NCI-H187 (cell line): ENCODE data around the gene SF3B6.
"Not testable (repeated sequence)": the region's sequence is repeated elsewhere in the genome, so short reads cannot be mapped to it uniquely, and the experiment has no call there.

ENCODE experiments used
- DNase-seq, 2 experiments: peaks; one replicate each; lab custom pipeline; 2025; lab: John Stamatoyannopoulos, UW

Gene SF3B6

DNA sequence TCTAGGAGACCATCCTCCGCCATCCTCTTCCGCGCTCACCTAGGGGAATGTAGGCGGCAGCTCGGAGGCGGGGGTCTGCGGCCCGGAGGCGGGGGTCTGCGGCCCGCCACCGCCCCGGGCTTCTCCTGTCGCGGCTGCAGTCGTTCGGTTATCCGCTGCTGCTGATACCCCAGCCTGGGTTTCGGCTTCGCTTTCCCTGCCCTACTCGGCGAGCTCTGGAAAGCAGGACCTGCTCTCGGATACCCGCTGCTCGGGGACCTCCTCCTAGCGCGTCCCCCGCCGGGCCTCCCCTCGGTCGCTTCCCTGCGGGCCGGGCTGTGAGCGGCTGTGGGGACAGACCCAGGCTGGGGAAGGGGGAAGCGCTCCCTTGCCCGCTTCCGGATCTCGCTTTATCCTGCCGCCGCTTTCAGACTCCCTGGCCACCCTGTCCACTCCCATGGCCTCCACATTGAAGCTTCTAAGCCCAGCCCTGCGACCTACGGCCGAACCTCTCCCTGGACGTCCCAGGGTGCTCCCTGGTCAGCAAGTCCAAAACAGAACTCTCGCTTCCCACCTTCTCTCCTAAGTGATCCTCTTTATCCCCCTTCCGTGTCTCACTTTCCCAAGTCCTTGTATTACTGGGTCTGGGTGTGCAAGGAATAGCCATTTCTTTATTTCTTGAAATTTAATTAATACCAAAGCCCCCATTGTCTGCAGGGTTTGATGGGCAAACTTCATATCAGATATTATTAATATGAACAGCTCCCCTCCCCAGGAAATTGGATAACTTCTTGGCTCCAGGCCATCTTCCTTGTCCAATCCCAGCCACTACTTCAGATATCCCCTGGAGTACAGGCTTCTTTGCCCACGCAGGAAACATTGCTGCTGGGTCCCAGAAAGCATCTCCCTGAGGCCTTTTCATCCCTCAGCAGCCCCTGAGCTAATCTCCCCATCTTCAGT is 25.8 kb downstream of the SF3B6 start:
- DNase-seq = no peak

DNA sequence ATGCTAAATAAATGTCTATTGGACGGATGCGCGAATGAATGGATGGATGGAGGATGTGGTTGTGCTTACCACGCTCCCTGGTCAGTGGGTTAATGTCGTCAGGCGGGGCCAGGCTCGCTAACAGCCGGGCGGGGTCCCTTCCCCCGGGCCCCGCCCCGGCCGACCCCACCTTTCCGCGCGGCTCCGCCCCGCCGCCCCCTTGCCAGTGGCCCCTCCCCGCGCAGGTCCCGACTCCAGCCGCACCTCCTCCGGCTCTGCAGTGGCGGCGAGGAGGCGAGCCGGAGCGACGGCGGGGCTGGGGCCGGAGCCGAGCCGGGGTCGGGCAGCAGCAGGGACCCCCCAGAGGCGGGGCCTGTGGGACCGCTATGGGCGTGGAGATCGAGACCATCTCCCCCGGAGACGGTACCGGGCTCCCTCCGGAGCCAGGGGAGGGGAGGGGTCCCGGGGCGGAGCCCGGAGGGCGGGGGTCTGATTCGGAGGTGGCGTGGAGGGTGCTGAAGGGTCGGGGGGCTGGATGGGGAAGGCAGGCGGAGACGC is 26.6 kb downstream of the SF3B6 start, which contains the start of gene FKBP1B:
TSS of gene FKBP1B (plus strand) at position 257 of the 537 bp plus-strand sequence. CDS start at position 366, 109 bp downstream.
- no peak for DNase-seq

DNA sequence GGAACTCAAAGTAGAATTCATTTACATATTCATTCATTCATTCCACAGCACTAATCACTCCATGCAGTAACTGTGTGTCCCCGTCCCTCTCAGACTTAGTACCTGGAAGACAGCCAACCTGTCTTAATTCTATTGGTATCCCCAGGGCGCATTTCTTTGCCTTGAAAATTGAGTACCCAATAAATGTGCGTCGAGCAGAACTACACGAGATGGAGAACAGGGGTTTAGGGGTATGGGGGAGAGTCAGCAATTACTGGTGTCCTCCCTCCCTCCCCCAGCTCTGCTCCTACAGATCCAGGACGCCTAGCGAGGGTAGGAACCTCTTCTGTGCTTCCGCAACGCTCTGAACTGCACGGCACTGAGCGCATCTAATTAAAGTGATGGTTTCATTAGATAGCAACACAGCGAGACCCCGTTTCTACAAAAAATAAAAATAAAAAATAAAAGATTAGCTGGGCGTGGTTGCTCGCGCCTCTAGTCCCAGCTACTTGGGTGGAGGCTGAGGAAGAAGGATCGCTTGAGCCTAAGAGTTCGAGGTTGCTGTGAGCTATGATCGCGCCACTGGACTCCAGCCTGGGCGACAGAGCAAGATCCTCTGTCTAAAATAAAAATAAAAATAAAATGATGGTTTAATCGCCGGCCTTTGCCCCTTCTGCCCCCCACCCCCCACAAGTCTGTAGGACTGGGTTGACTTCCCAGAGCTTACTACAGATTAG is 27.2 kb downstream of the SF3B6 start:
- no peak for DNase-seq

DNA sequence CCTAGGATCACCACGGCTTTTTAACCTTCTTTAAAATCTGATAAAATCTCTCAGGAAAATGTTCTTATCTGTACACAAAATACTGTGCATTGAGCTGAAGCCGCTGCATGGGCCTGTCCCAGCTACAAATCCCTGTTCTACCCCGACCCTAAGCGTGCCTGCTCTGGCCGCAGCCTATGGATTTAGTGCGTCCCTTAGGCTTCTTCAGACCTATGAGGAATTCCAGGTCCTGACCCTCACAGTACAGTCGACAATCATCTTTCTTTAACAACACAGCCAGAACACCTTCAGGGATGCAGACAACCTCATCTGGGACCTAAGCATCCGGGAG is 28.5 kb downstream of the SF3B6 start:
- no peak for DNase-seq

DNA sequence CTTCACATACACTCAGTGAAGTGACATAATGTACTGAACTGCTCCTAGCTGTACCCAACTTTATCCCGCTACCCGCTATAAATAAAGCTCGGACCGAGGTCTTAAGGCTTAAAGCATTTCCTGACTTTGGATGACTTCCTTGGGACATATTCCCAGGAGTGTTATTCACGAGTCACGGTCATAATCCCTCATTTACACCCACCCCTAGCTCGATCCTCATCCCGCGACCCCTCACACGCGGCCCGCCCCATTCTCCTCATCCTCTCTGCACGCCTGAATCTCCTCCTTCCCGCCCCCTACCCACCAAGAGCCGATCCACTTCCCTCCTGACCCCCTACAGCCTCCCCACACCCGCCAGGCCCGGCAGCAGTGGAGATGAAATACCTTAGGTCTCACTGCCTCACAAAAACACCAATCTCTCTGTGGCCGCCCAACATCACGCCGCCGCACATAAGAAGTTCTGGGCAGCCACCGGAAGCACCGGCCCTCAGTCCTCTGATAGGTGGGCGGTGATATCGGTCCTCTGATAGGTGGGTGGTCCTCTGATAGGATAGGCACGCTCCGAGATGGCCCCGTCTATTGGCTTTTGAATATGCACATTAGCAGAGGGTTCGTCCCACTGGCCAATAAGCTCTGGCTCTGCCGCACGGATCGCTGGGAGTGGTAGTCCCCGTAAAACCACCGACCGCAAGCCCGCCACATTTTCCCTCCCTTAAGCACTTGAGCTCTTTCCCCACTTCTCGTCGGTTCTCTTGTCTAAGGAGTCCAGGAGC is 29.0 kb downstream of the SF3B6 start, which contains the start of gene WDCP:
TSS of gene WDCP (minus strand) at position 462 of the 773 bp plus-strand sequence. CDS start 7,897 bp downstream, outside the sequence.
- peak; percentile 95 to 98 for DNase-seq

DNA sequence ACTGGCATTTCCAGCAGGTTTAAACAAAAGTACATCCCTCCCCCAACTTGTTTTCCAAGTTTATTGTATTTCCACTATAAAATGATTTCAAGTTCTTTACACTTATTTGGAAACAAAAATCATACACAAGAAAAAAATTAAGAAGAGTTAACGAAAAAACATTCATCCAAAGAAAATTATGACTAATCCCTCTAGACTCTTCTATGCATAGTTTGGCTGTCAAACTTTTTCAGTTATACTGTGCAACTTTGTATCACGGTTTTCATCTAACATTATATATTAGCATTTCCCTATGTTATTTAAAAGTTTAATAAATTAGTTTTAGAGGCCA is 29.6 kb downstream of the SF3B6 start:
- DNase-seq = no peak

DNA sequence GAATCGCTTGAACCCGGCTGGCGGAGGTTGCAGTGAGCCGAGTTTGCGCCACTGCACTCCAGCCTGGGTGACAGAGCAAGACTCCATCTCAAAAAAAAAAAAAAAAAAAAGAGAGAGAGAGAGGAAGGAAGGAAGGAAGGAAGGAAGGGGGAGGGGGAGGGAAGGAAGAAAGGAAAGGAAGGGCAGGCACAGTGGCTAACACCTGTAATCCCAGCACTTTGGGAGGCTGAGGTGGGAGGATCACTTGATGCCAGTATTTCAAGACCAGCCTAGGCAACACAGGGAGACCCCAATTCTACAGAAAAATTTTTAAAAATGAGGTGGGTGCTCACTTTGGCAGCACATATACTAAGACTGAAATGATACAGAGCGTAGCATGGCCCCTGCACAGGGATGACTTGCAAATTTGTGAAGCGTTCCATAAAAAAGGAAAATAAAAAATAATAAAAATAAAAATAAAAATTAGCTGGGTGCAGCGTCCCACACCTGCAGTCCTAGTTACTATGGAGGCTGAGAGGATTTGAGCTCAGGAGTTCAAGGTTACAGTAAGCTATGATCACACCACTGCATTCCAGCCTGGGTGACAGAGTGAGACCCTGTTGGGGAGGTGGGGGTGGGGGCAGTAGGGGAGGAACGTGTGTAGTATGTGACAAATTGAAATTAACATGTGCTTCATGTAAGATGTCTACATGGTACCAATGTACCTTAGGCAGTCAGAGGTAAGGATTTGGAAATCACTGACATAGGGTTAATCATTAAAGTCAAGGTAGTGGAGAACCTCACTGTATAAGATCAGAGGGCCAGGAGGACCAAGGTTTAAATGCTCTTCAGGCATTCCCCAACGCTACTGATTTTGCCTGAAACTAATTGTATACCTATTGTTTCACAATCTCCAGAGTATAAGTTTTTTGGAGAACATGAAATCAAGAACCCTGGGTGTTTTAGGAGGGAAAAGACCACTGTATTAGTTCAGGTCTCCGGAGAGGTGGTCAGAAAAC is 30.3 kb downstream of the SF3B6 start:
- DNase-seq = no peak

DNA sequence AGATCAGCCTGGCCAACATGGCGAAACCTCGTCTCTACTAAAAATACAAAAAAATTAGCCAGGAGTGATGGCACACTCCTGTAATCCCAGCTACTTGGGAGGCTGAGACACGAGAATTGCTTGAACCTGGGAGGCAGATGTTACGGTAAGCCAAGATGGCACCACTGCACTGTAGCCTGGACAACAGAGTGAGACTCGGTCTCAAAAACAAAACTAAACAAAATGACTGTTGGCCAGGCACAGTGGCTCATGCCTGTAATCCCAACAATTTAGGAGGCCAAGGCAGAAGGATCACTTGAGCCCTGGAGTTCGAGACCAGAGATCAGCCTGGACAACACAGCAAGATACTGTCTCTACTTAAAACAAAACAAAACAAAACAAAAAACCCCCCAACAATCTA is 33.0 kb downstream of the SF3B6 start:
- DNase-seq = not testable (repeated sequence)

DNA sequence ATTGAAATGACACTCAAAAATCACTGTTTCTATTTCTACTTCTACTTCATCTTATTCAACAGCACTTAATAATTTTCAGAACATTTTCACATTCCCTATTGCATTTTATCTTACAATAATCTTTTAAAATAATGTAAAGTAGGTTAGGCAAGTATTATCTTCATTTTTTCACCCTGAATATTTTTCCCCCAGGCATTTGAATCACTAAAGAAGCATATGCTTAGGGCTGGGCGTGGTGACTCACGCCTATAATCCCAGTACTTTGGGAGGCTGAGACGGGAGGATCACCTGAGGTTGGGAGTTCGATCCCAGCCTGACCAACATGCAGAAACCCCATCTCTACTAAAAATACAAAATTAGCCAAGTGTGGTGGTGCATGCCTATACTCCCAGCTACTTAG is 35.6 kb downstream of the SF3B6 start:
- no peak for DNase-seq

DNA sequence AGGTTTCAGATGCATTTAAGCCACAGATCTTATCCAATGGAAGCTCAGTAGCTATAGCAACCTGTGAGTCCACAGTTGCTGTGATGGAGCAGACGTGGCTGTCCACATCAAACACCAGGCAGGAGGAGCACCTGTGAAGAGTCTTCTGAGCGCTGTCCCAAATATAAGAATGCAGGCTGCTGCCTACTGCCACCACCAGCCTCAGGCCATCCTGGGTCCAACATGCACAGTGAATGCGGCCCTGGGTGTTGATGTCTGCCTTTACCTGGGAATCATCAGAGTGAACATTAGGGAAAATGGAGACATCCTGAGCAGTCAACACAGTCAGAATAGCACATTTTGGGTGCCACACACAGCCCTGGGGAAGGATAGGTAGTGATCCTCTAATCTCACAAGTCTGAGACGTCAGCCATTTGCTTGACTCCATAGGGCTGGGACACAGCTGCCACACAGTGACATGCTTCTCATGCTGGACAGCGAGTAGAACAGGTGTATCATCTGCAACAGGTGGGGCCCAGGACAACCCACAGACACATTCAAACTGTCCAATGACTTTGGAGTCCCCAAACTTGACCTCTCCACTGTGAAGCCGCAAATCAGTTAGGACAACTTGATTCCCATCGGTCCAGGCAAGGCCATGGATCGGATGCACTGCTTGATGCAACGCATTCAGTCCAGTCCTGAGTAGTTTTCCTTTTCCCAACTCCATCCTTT is 37.2 kb downstream of the SF3B6 start:
- DNase-seq = no peak

DNA sequence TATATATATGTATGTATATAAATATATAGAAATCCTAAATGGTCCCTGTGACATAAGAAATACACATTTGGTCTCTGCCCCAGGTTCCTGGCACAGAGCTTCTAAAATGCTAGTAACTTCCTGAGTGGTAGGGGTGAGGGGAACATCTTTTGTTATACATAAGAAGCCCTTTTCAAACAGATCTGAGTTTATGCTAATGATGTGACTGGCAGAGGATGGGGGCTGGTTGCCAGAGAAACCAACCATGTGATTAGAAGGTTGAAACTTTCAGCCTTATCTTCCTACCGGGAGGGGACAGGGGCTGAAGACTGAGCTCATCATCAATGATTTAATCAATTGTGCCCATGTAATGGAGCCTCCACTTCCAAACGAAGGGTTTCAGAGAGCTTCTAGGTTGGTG is 49.9 kb downstream of the SF3B6 start:
- no peak for DNase-seq

DNA sequence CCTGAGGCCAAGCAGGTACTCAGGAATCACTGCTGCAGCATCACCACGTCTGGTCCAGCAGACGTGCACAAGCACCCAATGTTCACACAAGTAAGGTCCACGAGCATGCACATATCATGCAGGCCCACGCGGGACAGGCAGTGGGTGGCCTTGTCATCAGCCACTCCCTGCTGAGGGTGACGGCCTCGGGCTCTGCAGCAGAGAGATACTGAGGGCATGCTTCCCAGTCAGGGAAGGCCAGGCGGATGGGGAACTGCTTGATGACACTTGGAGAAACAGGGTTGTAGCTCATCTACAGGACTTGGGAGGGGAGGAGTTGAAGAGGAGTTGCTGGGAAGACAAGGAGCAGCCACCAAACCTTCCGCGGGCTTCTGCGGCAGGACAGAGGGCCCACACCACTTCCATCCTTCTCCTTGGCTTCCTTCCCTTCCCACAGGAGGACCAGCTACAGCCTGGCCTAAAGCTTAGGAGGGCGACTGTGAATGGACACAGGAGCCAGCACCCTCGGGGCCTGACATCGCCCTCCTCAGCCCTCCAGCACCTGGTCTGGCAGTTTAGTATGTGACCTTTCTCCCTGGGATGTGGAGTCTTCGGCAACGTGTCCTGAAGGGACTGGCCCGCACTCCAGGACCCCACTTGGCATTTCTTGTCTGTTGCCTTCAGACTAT is 51.0 kb downstream of the SF3B6 start:
- DNase-seq = no peak

DNA sequence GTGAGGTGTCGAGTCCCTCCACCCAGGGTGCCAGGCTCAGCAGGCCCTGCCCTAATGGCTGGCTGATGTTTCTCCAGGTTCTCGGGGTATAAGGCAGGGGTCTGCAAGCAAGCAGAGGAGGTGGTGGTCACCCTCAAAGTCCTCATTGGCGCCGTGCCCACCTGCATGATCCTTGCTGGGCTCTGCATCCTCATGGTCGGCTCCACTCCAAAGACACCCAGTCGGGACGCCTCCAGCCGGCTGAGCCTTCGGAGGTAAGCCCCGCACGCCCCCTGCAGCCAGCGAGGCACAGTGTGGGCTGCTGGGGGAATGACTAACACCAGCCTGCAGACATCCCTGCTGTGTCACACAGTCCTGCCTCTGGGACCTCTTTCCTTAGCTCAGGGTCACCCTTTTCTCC is 52.1 kb downstream of the SF3B6 start:
- no peak for DNase-seq

DNA sequence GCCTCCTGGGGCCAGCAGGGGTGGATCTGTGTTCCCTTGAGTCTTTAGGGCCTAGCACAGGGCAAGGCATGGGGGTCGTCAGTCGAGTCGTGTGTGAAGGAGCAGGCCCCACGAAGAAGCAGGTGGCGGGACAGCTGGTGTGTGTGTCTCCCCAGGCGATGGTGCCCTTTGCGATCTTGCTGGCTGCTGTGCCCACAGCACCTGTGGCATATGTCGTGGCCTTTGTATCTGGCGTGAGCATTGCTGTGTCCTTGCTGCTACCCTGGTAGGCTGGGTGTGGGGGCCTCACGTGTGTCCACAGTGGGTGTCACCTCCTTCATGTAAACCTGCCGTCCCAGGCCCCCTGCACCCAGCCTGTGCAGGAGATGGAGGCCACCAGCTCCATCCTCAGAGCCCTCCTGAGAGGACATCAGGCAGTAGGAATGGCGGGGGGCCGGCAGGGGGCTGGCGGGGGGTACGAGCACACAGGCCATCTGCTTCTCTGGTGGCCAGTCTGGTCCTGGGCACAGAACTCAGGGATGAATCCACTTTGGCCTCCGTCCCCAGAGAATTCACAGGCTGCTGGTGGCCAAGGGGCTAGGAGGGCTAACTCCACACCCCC is 53.1 kb downstream of the SF3B6 start:
- DNase-seq = no peak

DNA sequence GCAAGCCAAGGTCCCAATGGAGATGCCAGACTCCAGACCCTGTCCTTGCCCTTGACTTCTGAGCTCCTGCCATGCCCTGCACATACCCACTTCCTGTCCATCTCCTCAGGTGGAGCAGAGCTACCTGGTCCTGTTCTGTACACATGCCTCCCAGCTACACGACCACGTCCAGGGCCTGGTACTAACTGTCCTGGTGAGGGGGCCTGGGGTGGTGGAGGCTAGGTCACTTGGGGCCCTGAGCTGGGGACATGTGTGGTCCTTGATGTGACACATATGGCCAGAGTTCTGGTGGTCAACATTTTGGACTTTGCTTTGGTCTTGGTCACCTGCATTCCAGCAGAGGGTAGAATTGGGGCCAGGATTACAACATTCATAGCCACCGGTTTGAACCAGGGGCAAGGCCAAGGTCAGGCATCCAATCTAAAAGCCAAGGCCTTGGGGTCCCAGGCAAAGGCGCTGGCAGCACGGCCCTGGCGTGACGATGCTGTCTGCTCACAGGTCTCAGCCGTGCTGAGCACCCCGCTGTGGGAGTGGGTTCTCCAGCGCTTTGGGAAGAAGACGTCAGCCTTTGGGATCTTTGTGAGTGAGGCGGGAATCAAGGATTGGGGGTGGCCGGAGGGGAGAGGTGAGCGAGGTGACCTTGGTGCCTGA is 53.7 kb downstream of the SF3B6 start:
- DNase-seq = no peak

DNA sequence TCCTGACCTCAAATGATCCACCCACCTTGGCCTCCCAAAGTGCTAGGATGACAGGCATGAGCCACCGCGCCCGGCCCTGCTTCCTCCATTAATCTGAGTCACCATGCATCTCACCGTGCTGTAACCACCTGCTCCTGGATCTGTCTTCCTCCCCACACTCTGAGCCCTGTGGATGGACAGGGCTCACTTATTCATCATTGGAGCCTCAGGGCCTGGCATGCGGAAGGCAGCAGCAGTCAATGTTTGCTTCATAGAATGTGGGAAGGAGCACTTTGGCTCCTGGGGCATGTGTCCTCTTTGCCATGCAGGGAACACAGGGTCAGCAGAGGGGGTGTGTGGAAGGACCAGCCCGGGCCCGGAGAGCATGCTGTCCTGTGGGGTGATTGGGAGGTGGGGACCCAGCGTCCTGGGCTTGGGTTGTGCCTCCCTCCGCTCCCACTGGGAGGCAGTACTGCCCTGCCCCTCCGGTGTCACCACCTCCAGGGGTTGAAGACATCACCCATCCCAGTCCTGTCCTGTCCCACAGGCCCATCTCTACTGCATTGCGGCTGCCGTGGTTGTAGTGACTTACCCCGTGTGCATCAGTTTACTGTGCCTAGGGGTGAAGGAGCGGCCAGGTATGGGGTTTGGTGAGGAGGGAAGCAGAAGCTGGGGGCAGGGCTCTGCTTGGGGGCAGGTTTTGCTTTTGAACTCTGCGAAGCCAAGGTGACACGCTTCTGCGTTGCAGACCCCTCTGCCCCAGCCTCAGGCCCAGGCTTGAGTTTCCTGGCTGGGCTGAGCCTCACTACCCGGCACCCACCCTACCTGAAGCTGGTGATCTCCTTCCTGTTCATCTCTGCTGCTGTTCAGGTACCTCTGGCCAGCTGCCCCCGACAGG is 54.8 kb downstream of the SF3B6 start:
- no peak for DNase-seq

DNA sequence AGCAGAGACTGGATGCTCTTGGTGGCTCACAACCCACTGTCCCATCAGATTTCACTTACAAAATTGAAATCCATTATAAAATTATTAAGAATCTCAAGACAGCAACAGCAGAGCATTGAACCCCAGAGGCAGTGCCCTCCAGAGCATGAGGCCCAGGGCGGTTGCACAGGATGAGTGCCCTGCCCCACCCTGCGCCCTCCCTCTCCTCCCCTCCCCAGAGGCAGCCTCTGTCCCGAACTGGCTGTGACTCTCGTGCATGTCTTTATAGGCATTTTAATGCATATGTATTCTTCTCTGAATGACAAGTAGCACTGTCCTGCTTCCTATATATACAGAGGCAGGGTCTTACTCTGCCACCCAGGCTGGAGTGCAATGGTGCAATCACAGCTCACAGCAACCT is 55.9 kb downstream of the SF3B6 start:
- no peak for DNase-seq

DNA sequence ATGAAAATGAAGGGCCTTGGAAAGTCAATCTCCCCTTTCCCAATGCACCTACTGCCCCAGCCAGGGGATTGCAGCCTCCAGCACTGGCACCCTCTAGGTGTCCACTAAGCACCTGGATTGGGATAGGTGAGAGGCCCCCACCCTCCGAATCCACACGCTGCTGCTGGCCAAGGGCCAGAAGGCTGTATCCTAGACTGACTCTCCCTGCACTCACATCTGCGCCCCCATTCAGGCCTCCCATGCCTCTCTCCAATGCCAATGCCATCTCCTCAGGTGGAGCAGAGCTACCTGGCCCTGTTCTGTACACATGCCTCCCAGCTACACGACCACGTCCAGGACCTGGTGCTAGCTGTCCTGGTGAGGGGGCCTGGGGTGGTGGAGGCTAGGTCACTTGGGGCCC is 56.4 kb downstream of the SF3B6 start:
- DNase-seq = no peak
